Measurements from ENCODE around the gene TRIM4.
"Not testable (repeated sequence)": the region's sequence is repeated elsewhere in the genome, so short reads cannot be mapped to it uniquely, and the experiment has no call there.

The TRIM4 gene

GRCh38 chr7:99910976-99911375, 8.4 kb downstream of the TRIM4 start:
- DNase-seq: no peak

- no peak for DNase-seq
Observed at GRCh38 chr7:99901581-99901980, 17.7 kb downstream of the TRIM4 start.

GRCh38 chr7:99899830-99900519, 19.4 kb downstream of the TRIM4 start:
- DNase-seq: no peak

DNA sequence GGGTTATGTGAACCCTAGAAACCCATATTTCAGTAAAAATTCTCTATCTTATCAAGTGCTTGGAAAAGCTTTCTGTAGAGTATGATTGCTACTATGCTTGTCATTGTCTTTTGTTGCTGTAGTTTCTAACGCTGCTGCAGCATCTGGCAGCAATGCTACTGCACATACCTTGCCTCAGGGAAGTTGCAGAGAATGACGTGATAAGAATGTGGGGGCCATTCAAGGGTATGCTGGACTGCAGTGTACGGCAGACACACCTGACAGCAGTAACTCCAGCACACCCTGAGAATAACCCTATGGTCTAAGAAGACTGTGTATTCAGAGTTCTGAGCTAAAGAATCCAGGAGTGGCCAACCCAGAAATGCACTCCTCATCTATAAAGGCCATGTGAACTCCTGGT, 20.5 kb downstream of the TRIM4 start:
- DNase-seq: no peak

GRCh38 chr7:99898023-99898357, 21.3 kb downstream of the TRIM4 start:
- no peak for DNase-seq

GRCh38 chr7:99897322-99898022, 21.9 kb downstream of the TRIM4 start:
- no peak for DNase-seq

DNA sequence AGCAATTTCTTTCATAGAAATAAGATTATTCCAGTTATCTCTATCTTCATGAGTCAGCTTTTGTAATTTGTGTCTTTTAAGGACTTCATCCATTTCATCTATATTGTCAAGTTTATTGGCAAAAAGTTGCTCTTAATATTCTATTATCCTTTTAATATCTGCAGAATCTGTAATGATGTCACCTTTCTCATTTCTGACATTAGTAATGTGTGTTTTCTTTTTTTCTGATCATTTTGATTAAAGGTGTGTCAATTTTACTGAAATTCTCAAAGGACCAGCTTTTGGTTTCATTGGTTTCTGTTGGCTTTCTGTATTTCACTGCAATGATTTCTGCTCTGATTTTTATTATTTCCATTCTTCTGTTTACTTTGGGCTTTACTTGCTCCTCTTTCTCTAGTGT, 24.6 kb downstream of the TRIM4 start:
- no peak for DNase-seq

DNA sequence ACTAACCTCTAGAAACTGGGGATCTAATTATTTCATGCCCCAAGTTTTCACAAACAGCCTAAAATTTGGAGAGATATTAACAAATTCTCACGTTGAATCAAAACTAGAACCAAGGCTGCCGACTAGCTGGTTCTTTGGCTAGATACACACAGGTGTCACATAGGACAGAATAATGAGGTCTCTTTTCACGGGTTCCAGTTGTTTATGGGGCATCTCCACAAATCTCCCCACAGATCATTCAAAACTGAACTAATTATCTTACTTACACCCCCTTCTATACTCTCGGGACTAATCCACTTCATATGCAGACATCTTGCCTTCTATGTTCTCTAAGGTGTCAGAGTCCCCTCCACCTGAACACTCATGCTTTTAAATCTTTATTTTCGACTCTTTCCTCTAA, 26.1 kb downstream of the TRIM4 start:
- no peak for DNase-seq

- DNase-seq: not testable (repeated sequence)
Observed at GRCh38 chr7:99890348-99890747, 29.0 kb downstream of the TRIM4 start.

- not testable (repeated sequence) for DNase-seq
Observed at GRCh38 chr7:99888366-99888765, 31.0 kb downstream of the TRIM4 start.

DNA sequence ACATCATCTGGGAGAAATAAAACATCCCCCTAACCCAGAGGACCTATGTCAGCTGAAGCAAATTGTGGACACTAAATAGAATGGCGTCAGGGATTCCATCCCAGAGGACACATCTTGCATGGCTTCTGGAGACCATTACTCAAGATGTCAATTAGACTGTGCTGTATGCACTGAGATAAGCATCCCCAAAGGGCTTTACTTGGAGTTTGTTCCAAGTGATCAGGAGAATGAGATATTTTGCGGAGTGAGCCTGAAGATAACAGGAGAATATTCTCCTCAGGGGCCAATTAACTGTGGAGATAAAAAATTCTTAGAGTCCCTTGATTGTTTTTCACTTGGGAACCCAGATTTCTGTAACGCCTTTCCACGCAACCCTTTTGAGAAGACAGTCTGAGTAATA, 38.0 kb downstream of the TRIM4 start:
- DNase-seq: no peak

GRCh38 chr7:99876933-99877332, 42.4 kb downstream of the TRIM4 start, which contains the start of gene OR2AE1:
Gene OR2AE1, minus strand, starts transcription at chr7:99877033. Its CDS starts 0 bp downstream, at chr7:99877033.
- no peak for DNase-seq

DNA sequence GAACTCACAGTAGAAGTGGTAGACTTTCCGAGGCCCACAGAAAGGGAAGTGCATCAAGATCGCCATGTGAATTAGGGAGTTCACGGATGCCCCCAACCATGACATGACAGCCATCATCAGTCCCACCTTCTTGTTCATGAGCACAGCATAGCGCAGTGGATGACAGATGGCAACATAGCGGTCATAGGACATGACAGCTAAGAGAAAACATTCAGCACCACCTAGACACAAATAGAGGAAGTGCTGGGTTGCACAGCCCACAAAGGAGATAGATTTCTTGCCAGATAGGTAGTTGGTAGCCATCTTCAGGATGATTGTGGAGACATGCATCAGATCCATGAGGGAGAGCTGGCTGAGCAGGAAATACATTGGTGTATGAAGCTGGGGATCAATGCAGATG, 42.8 kb downstream of the TRIM4 start:
- DNase-seq: no peak

DNA sequence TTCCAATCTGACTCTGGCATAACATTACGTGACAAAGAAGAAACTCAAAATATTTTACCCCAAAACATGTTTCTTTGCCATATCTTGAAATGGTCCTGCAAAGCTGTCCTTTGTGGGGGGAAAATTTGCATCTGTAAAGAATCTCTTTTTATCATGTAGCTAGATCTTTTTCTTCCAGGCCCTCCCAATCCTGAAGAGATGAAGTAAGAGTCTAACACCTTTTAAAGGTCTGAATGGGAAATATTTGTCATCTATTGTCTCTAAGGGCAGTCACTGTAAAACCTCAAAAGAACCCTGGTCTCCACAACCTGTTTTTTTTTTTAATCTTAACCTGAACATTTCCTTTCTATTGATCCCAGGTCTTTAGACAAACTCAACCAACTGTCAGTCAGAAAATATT, 51.1 kb downstream of the TRIM4 start:
- DNase-seq: no peak

DNA sequence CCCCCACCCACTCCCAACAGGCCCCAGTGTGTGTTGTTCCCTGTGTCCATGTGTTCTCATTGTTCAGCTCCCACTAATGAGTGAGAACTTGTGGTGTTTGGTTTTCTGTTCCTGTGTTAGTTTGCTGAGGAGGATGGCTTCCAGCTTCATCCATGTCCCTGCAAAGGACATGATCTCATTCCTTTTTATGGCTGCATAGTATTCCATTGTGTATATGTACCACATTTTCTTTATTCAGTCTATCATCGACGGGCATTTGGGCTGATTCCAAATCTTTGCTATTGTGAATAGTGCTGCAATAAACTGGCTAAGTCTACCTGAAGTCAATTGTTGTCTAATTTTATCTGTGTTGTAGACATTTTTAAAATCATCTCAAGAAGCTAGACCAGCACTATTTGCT, 51.9 kb downstream of the TRIM4 start:
- DNase-seq: not testable (repeated sequence)

DNA sequence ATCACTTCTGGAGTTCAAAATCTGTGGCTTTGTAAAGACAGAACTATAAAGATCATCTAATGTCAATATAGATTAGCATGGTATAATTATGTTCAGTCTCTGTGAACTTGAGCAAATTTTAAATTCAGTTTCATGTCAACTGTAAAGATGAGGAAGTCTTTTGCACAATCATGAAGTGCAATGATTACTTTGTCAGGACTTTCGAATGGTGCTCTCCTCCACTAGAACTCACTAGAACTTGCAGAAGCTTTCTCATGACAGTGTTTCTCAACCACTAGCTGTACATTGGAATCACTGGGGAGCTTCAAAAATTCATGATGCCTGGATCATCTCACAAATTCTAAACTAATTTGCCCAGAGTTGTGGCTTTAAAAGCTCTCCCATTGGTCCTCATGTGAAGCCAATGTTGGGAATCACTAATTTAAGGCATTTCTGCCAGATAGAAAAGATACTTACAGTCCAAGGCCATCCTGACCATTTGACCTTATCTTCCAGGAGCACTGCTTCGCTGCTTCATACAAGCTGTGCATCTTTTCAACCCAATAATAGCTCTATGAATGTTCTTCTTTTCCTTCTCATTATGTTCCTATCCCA, 55.4 kb downstream of the TRIM4 start:
- DNase-seq: no peak

DNA sequence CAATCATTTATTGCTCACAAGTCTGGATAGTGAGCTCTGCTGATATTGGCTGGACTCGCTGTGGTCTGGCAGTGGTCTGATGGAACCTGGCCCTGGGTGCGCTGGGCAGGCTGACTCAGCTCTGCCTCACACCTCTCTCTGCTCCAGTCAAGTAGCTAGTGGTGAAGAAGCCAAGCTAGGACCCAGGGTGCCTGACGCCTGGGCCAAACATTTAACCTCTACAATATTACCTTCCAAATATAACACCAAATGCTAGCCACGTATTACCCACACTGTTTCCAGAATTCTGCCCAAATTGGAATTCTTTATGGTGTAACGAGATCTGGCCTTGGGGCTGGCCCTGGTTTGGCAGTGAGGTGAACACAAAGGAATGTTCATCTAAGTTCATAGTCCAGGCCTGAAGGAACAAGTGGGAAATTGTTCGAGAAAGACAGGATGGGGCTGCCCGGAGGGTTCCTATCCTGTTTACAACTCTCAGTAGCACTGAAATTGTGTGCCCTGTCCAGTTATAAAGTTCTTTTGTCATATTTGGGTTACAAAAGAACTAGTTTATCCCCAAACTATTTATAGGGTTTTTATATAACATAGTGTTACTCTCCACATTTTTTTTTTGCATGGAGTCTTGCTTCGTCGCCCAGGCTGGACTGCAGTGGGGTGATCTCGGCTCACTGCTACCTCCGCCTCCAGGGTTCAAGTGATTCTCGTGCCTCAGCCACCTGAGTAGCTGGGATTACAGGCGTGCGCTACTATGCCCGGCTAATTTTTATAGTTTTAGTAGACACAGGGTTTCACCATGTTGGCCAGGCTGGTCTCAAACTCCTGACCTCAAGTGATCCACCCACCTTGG, 58.8 kb downstream of the TRIM4 start:
- DNase-seq: no peak

- no peak for DNase-seq
Observed at GRCh38 chr7:99855236-99855635, 64.1 kb downstream of the TRIM4 start.

DNA sequence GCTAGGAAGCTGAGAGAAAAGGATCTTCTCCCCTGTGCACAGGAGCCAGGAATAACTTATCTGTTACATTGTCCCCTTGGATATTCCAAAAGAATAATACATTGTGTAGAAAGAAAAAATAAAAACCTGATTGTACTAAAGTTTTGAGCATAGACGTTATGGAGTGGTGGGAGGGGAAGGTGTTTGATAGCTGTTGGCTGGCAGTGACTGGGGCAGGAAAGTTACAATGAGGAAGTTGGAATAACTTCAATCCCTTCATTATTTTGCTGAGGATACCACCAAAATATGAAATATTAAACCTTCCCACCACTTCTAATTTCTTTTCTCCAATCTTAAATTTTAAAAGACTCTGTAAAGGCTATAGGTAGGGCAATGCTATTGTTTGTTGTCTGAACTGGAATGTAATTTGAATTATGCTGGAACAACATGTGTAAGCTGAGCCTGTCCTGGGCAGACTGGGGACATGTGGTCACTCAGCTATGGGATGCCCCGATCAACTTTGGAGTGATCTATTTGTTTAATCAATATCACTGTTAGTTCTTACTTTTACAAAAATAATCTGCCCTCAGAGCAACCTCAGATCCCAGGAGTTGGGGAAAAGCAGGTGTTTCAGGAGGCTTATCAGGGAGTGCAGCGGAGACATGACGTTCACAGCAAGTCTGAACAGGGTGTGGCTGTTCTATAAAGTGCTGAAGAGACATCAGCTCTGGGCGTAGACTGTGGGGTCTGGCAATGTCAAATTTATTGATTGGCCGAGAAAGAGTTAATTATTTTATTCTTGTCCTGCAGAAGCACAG, 70.7 kb downstream of the TRIM4 start:
- DNase-seq: no peak

DNA sequence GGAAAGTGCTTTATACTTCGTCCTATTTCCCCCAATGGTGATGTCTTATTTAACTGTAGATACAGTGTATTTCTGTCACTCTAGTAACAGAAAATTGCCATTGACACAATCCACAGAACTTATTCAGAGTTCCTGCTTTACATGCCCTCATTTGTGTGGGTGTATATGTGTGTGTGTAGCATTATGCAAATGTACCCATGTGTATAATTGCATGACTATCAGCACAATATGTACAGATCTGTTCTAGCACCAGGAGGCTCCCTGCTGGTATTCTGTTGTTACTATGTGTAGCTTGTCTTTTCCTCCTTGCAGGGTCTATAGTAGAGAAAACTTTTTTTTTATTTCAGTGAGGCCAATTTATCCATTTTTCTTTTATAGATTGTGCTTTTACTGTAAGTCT, 75.0 kb downstream of the TRIM4 start:
- DNase-seq: no peak

DNA sequence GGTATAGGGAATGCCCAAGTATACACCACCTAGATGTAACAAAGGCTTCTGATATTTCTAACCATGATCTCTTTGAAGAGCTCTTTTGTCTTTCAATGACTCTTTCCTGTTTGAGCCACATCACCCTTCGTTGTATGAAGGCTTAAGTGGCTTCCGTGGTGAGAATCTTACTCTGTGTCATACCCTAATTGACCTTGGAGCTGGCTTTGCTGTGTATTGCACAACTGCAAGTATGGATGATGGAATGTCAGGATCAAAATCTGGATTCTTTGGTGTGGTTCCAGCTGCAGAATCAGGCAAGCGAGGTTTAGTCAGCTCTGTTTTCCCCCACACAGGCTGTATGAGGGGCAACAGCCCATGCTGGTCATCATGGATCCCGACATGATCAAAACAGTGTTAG, 75.5 kb downstream of the TRIM4 start:
- no peak for DNase-seq

- no peak for DNase-seq
Observed at GRCh38 chr7:99842926-99843325, 76.4 kb downstream of the TRIM4 start.

Data from stimulated activated CD4-positive, alpha-beta T cell treated with anti-CD3 and anti-CD28 coated beads, Interleukin-2, amount 100 ng/mL, for 48 hours (primary cell).